ENCODE measurements around the gene SNX32. TPM values are rescaled to one million over a fixed set of nuclear protein-coding genes. Genes with fewer than 3 reads are reported as not detected.
A peak's percentile ranks its signal among the peaks of the same experiment; 100 is the strongest.

Gene SNX32
- total RNA-seq, 1 experiment from 2014 or later = not detected

- peak; percentile 84 for DNase-seq (ENCODE audit: low read depth, low spot score)
Observed at GRCh38 chr11:65890324-65891218, 56.8 kb downstream of the SNX32 start, which contains the start of gene CCDC85B. CCDC85B (plus strand) TSS chr11:65890673; CDS start chr11:65890784, 111 bp downstream.

More at GRCh38 chr11:65890324-65891218, 56.8 kb downstream of the SNX32 start, which contains the start of gene CCDC85B:
- peaks cover 16 to 79% of the 10 kb centered on the region in 2 experiments for H3K4me1 ChIP-seq (ENCODE audit: control insufficient read depth in 1 of 2, insufficient read depth in 2 of 2, low read length in 2 of 2)
- H4K20me1 ChIP-seq (ENCODE audit: insufficient read depth) = peaks cover 10% of the 10 kb centered on the region; the same call in 1 of the 2 replicates
- H3K4me2 ChIP-seq (ENCODE audit: low read length) = peak within 1 kb of the TSS; percentile 98
- RAD21 ChIA-PET (ENCODE audit: low non-redundant PET in 1 of 2, low total read pairs in 2 of 2, uncharacterized antibody in 2 of 2, unreplicated experiment in 2 of 2) = interaction anchor here in 1 of 2 experiments (0.7 to 3.0 kb wide), 3 partner anchors 13 to 27 kb away, joined by 3 to 10 read pairs (median 3); no protein-coding TSS in a partner anchor
- peak within 1 kb of the TSS; percentile 87 for H3K9ac ChIP-seq (ENCODE audit: low read length)
- intact Hi-C loops (cut with micrococcal nuclease) = loop anchor here (1.0 kb wide), 2 partner anchors 25 to 99 kb away; no protein-coding TSS in a partner anchor
- H3K9me3 ChIP-seq (ENCODE audit: control insufficient read depth in 1 of 2, insufficient read depth in 1 of 2, low read depth in 1 of 2, low read length in 2 of 2) = no peaks in the 10 kb centered on the region
- no peak within 1 kb of the TSS for H2AFZ ChIP-seq (ENCODE audit: low read depth, low read length, poor library complexity, severe bottlenecking)
- H3K4me3 ChIP-seq (replicated peaks in 1 of 2; ENCODE audit: low read depth in 1 of 2, low read length in 2 of 2) = peak within 1 kb of the TSS; percentile 90 to 92
- CTCF ChIA-PET = interaction anchor here (0.7 to 6.5 kb wide), 10 partner anchors 10 to 179 kb away, joined by 3 to 82 read pairs (median 9); partner anchors contain the start of genes BANF1, CFL1, FOSL1 and KAT5
- POLR2A ChIA-PET = interaction anchor here (0.6 to 8.5 kb wide), 24 partner anchors 9 to 467 kb away, joined by 3 to 124 read pairs (median 6); partner anchors contain the start of genes AP5B1, BANF1, CFL1 and EIF1AD
- BruUV-seq (replicated peaks) = no TSS peak
- H3K79me2 ChIP-seq (ENCODE audit: insufficient read depth, low read length) = peaks cover 59% of the 10 kb centered on the region
- peak within 1 kb of the TSS; percentile 97 for H3K27ac ChIP-seq (ENCODE audit: low read depth, low read length)
- TF ChIP-seq TCF7L2 (IDR thresholded peaks at IDR 0.05; ENCODE audit: borderline replicate concordance, extremely low read depth, insufficient read depth, insufficient read length) (peak; percentile 36), ZFX (IDR thresholded peaks at IDR 0.05) (peak; percentile 88; the same call in 1 of the 2 replicates), ZBTB33 (IDR thresholded peaks at IDR 0.05; ENCODE audit: extremely low read depth, insufficient replicate concordance, low read length) (peak; percentile 35), YY1 (IDR thresholded peaks at IDR 0.05; ENCODE audit: extremely low read depth, insufficient replicate concordance, low read depth, low read length) (peak; percentile 55), POLR2A (IDR thresholded peaks at IDR 0.05; ENCODE audit: borderline replicate concordance, extremely low read depth, insufficient read depth, insufficient read length) (peak; percentile 98), JUND (IDR thresholded peaks at IDR 0.05) (no peak), MAX (IDR thresholded peaks at IDR 0.05) (no peak), POLR2AphosphoS5 (IDR thresholded peaks at IDR 0.05; ENCODE audit: low read depth, low read length) (peak; percentile 97), CTCF (IDR thresholded peaks at IDR 0.05 in 2 of 3, conservative IDR thresholded peaks at IDR 0.05 in 1 of 3; ENCODE audit: borderline replicate concordance in 1 of 3, insufficient read depth in 1 of 3, low read depth in 2 of 3, low read length in 2 of 3) (peak in 2 of 3 experiments; percentile 5 to 14; a peak in 2 of 6 replicates), RAD21 (IDR thresholded peaks at IDR 0.05; ENCODE audit: low read depth) (no peak), ZNF274 (IDR thresholded peaks at IDR 0.05; ENCODE audit: low read depth, low read length) (no peak), REST (IDR thresholded peaks at IDR 0.05; ENCODE audit: low read depth) (no peak), SP1 (IDR thresholded peaks at IDR 0.05; ENCODE audit: low read depth) (no peak), CEBPB (IDR thresholded peaks at IDR 0.05; ENCODE audit: low read depth) (no peak), ELF1 (IDR thresholded peaks at IDR 0.05; ENCODE audit: borderline replicate concordance, low read depth) (no peak), FOSL1 (IDR thresholded peaks at IDR 0.05; ENCODE audit: low read depth) (no peak)
- peaks cover 15 to 35% of the 10 kb centered on the region in 2 experiments for H3K36me3 ChIP-seq (ENCODE audit: control insufficient read depth in 1 of 2, insufficient read depth in 2 of 2, low read length in 2 of 2)
- no peaks in the 10 kb centered on the region for H3K9me2 ChIP-seq (ENCODE audit: insufficient read depth)
- ATAC-seq = peak; percentile 56
- no peaks in the 10 kb centered on the region for H3K27me3 ChIP-seq (ENCODE audit: insufficient read depth, low read length)

Measured in HCT116 (cell line).